Liver (tissue), 3 donors: ENCODE data around the gene LEMD1.

Experiments used
- CTCF ChIP-seq: fragments of 150-350 bp; IDR thresholded peaks from 2 replicates; pipeline ENCODE4 v1.5.1; 2017; ENCODE audit warnings: improper control_type of control experiment, low read depth, low read length; ENCODE audit not compliant: missing input control
- GABPA ChIP-seq, 2 donors: IDR thresholded peaks in 1 of 2; conservative IDR thresholded peaks in 1 of 2; 2 replicates each; pipeline ENCODE4 v1.6.1; 2016; ENCODE audit warnings: antibody characterized with exemption in 2 of 2, mild to moderate bottlenecking in 1 of 2, moderate library complexity in 1 of 2
- RAD21 ChIP-seq, 2 donors: IDR thresholded peaks; 2 replicates each; pipeline ENCODE4 v1.6.1; 2016; ENCODE audit warnings: antibody characterized with exemption in 2 of 2, mild to moderate bottlenecking in 2 of 2
- TAF1 ChIP-seq: conservative IDR thresholded peaks from 2 replicates; pipeline ENCODE4 v1.6.1; 2016; ENCODE audit warnings: antibody characterized with exemption, mild to moderate bottlenecking
- YY1 ChIP-seq: IDR thresholded peaks from 2 replicates; pipeline ENCODE4 v1.6.1; 2016; ENCODE audit warnings: antibody characterized with exemption, mild to moderate bottlenecking
- donor health status: healthy.
- donor health status: healthy.

- TF ChIP-seq CTCF (peak; percentile 94), TAF1 (no peak), YY1 (no peak), GABPA (IDR thresholded peaks at IDR 0.05 in 1 of 2, conservative IDR thresholded peaks at IDR 0.05 in 1 of 2) (no peak), RAD21 (IDR thresholded peaks at IDR 0.05) (peak; percentile 87 to 90)
Measured at GRCh38 chr1:205335692-205336091, 86.2 kb downstream of the LEMD1 start.
